Parathyroid adenoma (tissue), 2 donors: ENCODE results near the gene MINK1.
A peak's percentile ranks its signal among the peaks of the same experiment; 100 is the strongest.
"Not testable (repeated sequence)": the region's sequence is repeated elsewhere in the genome, so short reads cannot be mapped to it uniquely, and the experiment has no call there.

Source experiments
- H2AFZ ChIP-seq: fragments of 300-600 bp; sonication (generic); one replicate; pipeline ENCODE4 v1.7.0; 2017; ENCODE audit warnings: antibody characterized with exemption, mild to moderate bottlenecking
- H3K27ac ChIP-seq: fragments of 300-600 bp; sonication (generic); one replicate; pipeline ENCODE4 v1.7.0; 2017
- H3K27me3 ChIP-seq: fragments of 300-600 bp; sonication (generic); one replicate; pipeline ENCODE4 v1.7.0; 2017; ENCODE audit warnings: low read length; ENCODE audit not compliant: control insufficient read depth, insufficient read depth
- H3K36me3 ChIP-seq: fragments of 300-600 bp; sonication (generic); one replicate; pipeline ENCODE4 v1.7.0; 2017; ENCODE audit warnings: low read length; ENCODE audit not compliant: control insufficient read depth, insufficient read depth
- H3K4me1 ChIP-seq: fragments of 300-600 bp; sonication (generic); one replicate; pipeline ENCODE4 v1.7.0; 2017; ENCODE audit warnings: control low read depth
- H3K4me2 ChIP-seq: fragments of 300-600 bp; sonication (generic); one replicate; pipeline ENCODE4 v1.7.0; 2017; ENCODE audit warnings: low read length
- H3K4me3 ChIP-seq: fragments of 300-600 bp; sonication (generic); one replicate; pipeline ENCODE4 v1.7.0; 2017; ENCODE audit warnings: low read depth, low read length
- H3K79me2 ChIP-seq: fragments of 300-600 bp; sonication (generic); one replicate; pipeline ENCODE4 v1.7.0; 2017; ENCODE audit warnings: control low read depth
- H3K9ac ChIP-seq: fragments of 300-600 bp; sonication (generic); one replicate; pipeline ENCODE4 v1.7.0; 2017; ENCODE audit warnings: mild to moderate bottlenecking
- H3K9me3 ChIP-seq: fragments of 300-600 bp; sonication (generic); one replicate; pipeline ENCODE4 v1.7.0; 2017; ENCODE audit warnings: low read length; ENCODE audit not compliant: control insufficient read depth
- CTCF ChIP-seq: fragments of 300-600 bp; sonication (generic); IDR thresholded peaks from one replicate; pipeline ENCODE4 v1.7.0; 2017; ENCODE audit warnings: antibody characterized with exemption, mild to moderate bottlenecking
- donor health status: primary hyperparathyroidism.

The MINK1 gene

GRCh38 chr17:4901648-4902344 lies 68.7 kb downstream of the MINK1 start:
- Histone ChIP-seq H3K27ac (peak overlapping the region; percentile 70), H3K4me3 (peak overlapping the region; percentile 0), H3K36me3 (no peaks in the 10 kb centered on the region), H3K9me3 (no peaks in the 10 kb centered on the region), H3K4me1 (peaks cover 10% of the 10 kb centered on the region), H3K79me2 (no peaks in the 10 kb centered on the region), H2AFZ (peak overlapping the region; percentile 51), H3K9ac (no peak overlapping the region), H3K27me3 (no peaks in the 10 kb centered on the region), H3K4me2 (no peak overlapping the region)
- TF ChIP-seq CTCF = no peak

GRCh38 chr17:4902540-4902939 lies 69.4 kb downstream of the MINK1 start:
- H3K9me3 ChIP-seq = no peaks in the 10 kb centered on the region
- peak overlapping the region; percentile 53 for H3K27ac ChIP-seq
- no peak overlapping the region for H3K4me3 ChIP-seq
- H3K9ac ChIP-seq = no peak overlapping the region
- no peaks in the 10 kb centered on the region for H3K79me2 ChIP-seq
- H3K27me3 ChIP-seq = no peaks in the 10 kb centered on the region
- peak overlapping the region; percentile 31 for H3K4me2 ChIP-seq
- no peaks in the 10 kb centered on the region for H3K36me3 ChIP-seq
- H2AFZ ChIP-seq = peak overlapping the region; percentile 84
- no peak for TF ChIP-seq CTCF
- H3K4me1 ChIP-seq = peaks cover 10% of the 10 kb centered on the region

GRCh38 chr17:4903051-4903818 lies 70.1 kb downstream of the MINK1 start, which contains the start of gene CHRNE:
CHRNE (minus strand) TSS chr17:4903098; CDS start chr17:4903063, 35 bp downstream.
- H3K4me1 ChIP-seq = peaks cover 10% of the 10 kb centered on the region
- peak within 1 kb of the TSS; percentile 84 for H2AFZ ChIP-seq
- H3K27ac ChIP-seq = peak within 1 kb of the TSS; percentile 53
- no peaks in the 10 kb centered on the region for H3K36me3 ChIP-seq
- H3K9me3 ChIP-seq = no peaks in the 10 kb centered on the region
- H3K79me2 ChIP-seq = no peaks in the 10 kb centered on the region
- H3K4me2 ChIP-seq = peak within 1 kb of the TSS; percentile 31
- no peak within 1 kb of the TSS for H3K4me3 ChIP-seq
- no peak within 1 kb of the TSS for H3K9ac ChIP-seq
- TF ChIP-seq CTCF = peak; percentile 89
- no peaks in the 10 kb centered on the region for H3K27me3 ChIP-seq

GRCh38 chr17:4906642-4907041 lies 73.5 kb downstream of the MINK1 start:
- H3K9me3 ChIP-seq, H3K4me2 ChIP-seq, H3K79me2 ChIP-seq, H3K4me3 ChIP-seq, H3K36me3 ChIP-seq, H3K9ac ChIP-seq, H2AFZ ChIP-seq, H3K27me3 ChIP-seq, H3K27ac ChIP-seq: not testable (repeated sequence)
- H3K4me1 ChIP-seq = peaks cover 16% of the 10 kb centered on the region

- Histone ChIP-seq H3K4me2 (no peak overlapping the region), H3K9ac (no peak overlapping the region), H3K79me2 (no peaks in the 10 kb centered on the region), H3K9me3 (no peaks in the 10 kb centered on the region), H3K4me3 (no peak overlapping the region), H3K4me1 (peaks cover 9% of the 10 kb centered on the region), H3K27me3 (no peaks in the 10 kb centered on the region), H2AFZ (no peak overlapping the region), H3K27ac (no peak overlapping the region), H3K36me3 (no peaks in the 10 kb centered on the region)
- TF ChIP-seq CTCF = no peak
Observed at GRCh38 chr17:4908301-4908700, 75.2 kb downstream of the MINK1 start.
